Stomach (tissue), 9 donors: ENCODE measurements around the gene SHC1. TPM values are rescaled to one million over a fixed set of nuclear protein-coding genes. Genes with fewer than 3 reads are reported as not detected.

ENCODE experiments used
- DNase-seq, 2 donors: peaks; one replicate each; pipeline versions ENCODE4 v3.0.0 to v3.0.0-alpha.2; 2013 to 2019
- H3K27ac ChIP-seq, 5 donors: fragments of 200-600 bp in 4 of 5; sonication (generic) in 4 of 5; one replicate each; pipeline ENCODE4 v1.5.1; 2013 to 2019; ENCODE audit warnings: mild to moderate bottlenecking in 1 of 5, moderate library complexity in 1 of 5
- H3K27me3 ChIP-seq, 3 donors: fragments of 200-600 bp; sonication (generic); one replicate each; pipeline ENCODE4 v1.5.1; 2017 to 2019; ENCODE audit warnings: mixed run types in 1 of 3
- H3K36me3 ChIP-seq, 4 donors: fragments of 200-600 bp; sonication (generic); 1 replicate in 3 of 4; 2 replicates in 1 of 4; pipeline ENCODE4 v1.5.1; 2016 to 2019
- H3K4me1 ChIP-seq, 4 donors: fragments of 200-600 bp; sonication (generic); one replicate each; pipeline ENCODE4 v1.5.1; 2016 to 2019
- H3K4me3 ChIP-seq, 4 donors: fragments of 200-600 bp; sonication (generic) in 3 of 4; one replicate each; pipeline ENCODE4 v1.5.1; 2016 to 2019; ENCODE audit warnings: mild to moderate bottlenecking in 1 of 4
- H3K9me3 ChIP-seq, 4 donors: fragments of 200-600 bp; sonication (generic); one replicate each; pipeline ENCODE4 v1.5.1; 2016 to 2019
- EP300 ChIP-seq: sonication (generic); formaldehyde crosslinking; IDR thresholded peaks from one replicate; pipeline ENCODE4 v1.6.1; 2017; ENCODE audit warnings: antibody characterized with exemption
- POLR2A ChIP-seq, 4 donors: fragments of 450-650 bp; IDR thresholded peaks; one replicate each; pipeline ENCODE4 v1.6.1; 2016; ENCODE audit warnings: antibody characterized with exemption in 4 of 4, control low read depth in 2 of 4, mild to moderate bottlenecking in 1 of 4, moderate library complexity in 1 of 4
- POLR2AphosphoS5 ChIP-seq, 3 donors: sonication (generic); formaldehyde crosslinking; IDR thresholded peaks; one replicate each; pipeline ENCODE4 v1.6.1; 2016; ENCODE audit warnings: antibody characterized with exemption in 3 of 3
- WGBS, 5 donors: extraction: QIAGEN DNeasy Blood & Tissue Kit in 3 of 5; methylation state at CpG; one replicate each; pipeline versions ENCODE4 v1.1.5 to v1.1.7; 2013 to 2018; 5-methylcytosine and 5-hydroxymethylcytosine counted together
- intact Hi-C: fragments of 100-400 bp; cut with DNase I; formaldehyde crosslinking; loops from one replicate; pipeline ENCODE4 v1.15.1; 2023; ENCODE audit warnings: low total_unique reads
- polyA plus RNA-seq, 3 donors: library from polyadenylated mRNA; stranded (reverse); fragments of 200-250 nt; gene quantifications; one replicate each; pipeline ENCODE4 v1.2.3, GENCODE V29; 2013
- total RNA-seq, 5 donors: library from RNA; depleted of rRNA; stranded (reverse); fragments of >200 nt; gene quantifications; one replicate each; pipeline versions ENCODE4 v1.1.0 to v1.2.3, GENCODE V29; 2014 to 2016
- TF ChIP-seq, protein P1 (sequence below), 7 experiments: fragments of 450-650 bp in 4 of 7; fragments of 200-600 bp in 3 of 7; sonication (generic) in 3 of 7; IDR thresholded peaks; one replicate each; pipeline ENCODE4 v1.5.1; 2016 to 2019; ENCODE audit warnings: antibody characterized with exemption in 7 of 7, control low read depth in 2 of 7, mild to moderate bottlenecking in 1 of 7
- donor health status: healthy with polysubstance abuse.
- donor health status: Bipolar disorder and iron deficiency.
- donor health status: healthy.

Gene SHC1
- total and polyA plus RNA-seq, 8 donors = 23.2 to 81.1 (median 58.0) TPM

GRCh38 chr1:154951901-154952657, 18.5 kb downstream of the SHC1 start:
- Histone ChIP-seq H3K36me3 (peaks cover 25 to 44% (median 44%) of the 10 kb centered on the region in 4 donors), H3K4me3 (no peak overlapping the region)
- 63 to 81% (median 71%) methylated on average over 11 to 15 of the region's 15 CpGs for WGBS, 5 donors

DNA sequence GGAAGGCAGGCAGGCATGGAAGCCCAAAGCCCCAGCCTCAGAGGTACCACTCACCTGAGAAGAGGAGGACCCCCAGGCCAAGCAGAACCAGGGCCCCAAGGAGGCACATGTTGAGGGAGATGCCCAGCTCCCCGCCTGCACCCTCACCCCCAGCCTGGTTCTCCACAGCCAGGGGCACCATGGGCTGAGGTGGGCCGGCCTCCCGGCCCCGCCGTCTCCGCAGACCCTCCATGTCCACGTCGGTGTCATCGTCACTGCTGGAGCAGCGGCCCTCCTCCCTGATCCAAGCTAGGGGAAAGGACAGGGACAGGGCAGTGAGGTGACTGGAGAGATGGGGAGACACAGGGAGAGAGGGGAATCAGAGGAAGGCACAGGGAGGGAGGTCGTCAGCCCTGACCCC, 22.5 kb downstream of the SHC1 start:
- Histone ChIP-seq H3K27ac (no peak overlapping the region), H3K9me3 (no peaks in the 10 kb centered on the region), H3K4me1 (peaks cover 30 to 52% (median 42%) of the 10 kb centered on the region in 4 donors), H3K36me3 (peaks cover 33 to 71% (median 67%) of the 10 kb centered on the region in 4 donors), H3K4me3 (no peak overlapping the region), H3K27me3 (no peaks in the 10 kb centered on the region)
- intact Hi-C loops = no loop called here
- WGBS, 5 donors = 93 to 98% (median 94%) methylated on average over 9 to 11 of the region's 11 CpGs
- no peak for TF ChIP-seq POLR2AphosphoS5 (IDR thresholded peaks at IDR 0.05)
- TF ChIP-seq, protein P1, sequence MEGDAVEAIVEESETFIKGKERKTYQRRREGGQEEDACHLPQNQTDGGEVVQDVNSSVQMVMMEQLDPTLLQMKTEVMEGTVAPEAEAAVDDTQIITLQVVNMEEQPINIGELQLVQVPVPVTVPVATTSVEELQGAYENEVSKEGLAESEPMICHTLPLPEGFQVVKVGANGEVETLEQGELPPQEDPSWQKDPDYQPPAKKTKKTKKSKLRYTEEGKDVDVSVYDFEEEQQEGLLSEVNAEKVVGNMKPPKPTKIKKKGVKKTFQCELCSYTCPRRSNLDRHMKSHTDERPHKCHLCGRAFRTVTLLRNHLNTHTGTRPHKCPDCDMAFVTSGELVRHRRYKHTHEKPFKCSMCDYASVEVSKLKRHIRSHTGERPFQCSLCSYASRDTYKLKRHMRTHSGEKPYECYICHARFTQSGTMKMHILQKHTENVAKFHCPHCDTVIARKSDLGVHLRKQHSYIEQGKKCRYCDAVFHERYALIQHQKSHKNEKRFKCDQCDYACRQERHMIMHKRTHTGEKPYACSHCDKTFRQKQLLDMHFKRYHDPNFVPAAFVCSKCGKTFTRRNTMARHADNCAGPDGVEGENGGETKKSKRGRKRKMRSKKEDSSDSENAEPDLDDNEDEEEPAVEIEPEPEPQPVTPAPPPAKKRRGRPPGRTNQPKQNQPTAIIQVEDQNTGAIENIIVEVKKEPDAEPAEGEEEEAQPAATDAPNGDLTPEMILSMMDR (IDR thresholded peaks at IDR 0.05) = no peak
- TF ChIP-seq EP300 = no peak
- no peak for TF ChIP-seq POLR2A (IDR thresholded peaks at IDR 0.05)
- DNase-seq = no peak

More at GRCh38 chr1:154951901-154952657, 18.5 kb downstream of the SHC1 start:
- Histone ChIP-seq H3K4me1 (peaks cover 48 to 63% (median 58%) of the 10 kb centered on the region in 4 donors), H3K9me3 (no peaks in the 10 kb centered on the region), H3K27me3 (no peaks in the 10 kb centered on the region), H3K27ac (peak overlapping the region in 2 of 5 donors; percentile 60 to 64)
- DNase-seq = no peak
- intact Hi-C loops = no loop called here
- TF ChIP-seq EP300 (no peak), POLR2A (IDR thresholded peaks at IDR 0.05) (no peak), POLR2AphosphoS5 (IDR thresholded peaks at IDR 0.05) (no peak)
- TF ChIP-seq, protein P1 (IDR thresholded peaks at IDR 0.05) = no peak

GRCh38 chr1:154945962-154946850, 24.3 kb downstream of the SHC1 start:
- WGBS, 5 donors = 81 to 89% (median 85%) methylated on average over 16 to 17 of the region's 17 CpGs
- TF ChIP-seq, protein P1 (IDR thresholded peaks at IDR 0.05) = no peak
- TF ChIP-seq POLR2AphosphoS5 (IDR thresholded peaks at IDR 0.05) (no peak), EP300 (no peak), POLR2A (IDR thresholded peaks at IDR 0.05) (no peak)
- no peak overlapping the region for H3K27ac ChIP-seq
- no peak overlapping the region for H3K4me3 ChIP-seq
- intact Hi-C loops = no loop called here
- H3K4me1 ChIP-seq = peaks cover 31 to 52% (median 42%) of the 10 kb centered on the region in 4 donors
- H3K36me3 ChIP-seq = peaks cover 33 to 64% (median 60%) of the 10 kb centered on the region in 4 donors
- no peaks in the 10 kb centered on the region for H3K9me3 ChIP-seq
- H3K27me3 ChIP-seq = no peaks in the 10 kb centered on the region
- DNase-seq = no peak
